NB4 (cell line): ENCODE data around the gene RIPK3.

Experiments
- DNase-seq: peaks from one replicate; pipeline ENCODE4 v3.0.0; 2010; ENCODE audit warnings: low read depth
- H3K4me3 ChIP-seq: one replicate; pipeline ENCODE4 v1.5.1; 2011; ENCODE audit warnings: mild to moderate bottlenecking, low read depth, low read length, moderate library complexity
- CTCF ChIP-seq: IDR thresholded peaks from one replicate; pipeline ENCODE4 v1.5.1; 2012; ENCODE audit warnings: low read depth, low read length
- MYC ChIP-seq: IDR thresholded peaks from 2 replicates; pipeline ENCODE4 v1.6.1; 2011; ENCODE audit warnings: low read depth, low read length
- POLR2A ChIP-seq: IDR thresholded peaks from 2 replicates; pipeline ENCODE4 v1.6.1; 2011; ENCODE audit warnings: mild to moderate bottlenecking; ENCODE audit not compliant: insufficient read length; ENCODE audit errors: extremely low read depth
- TF ChIP-seq, protein P1 (sequence below): IDR thresholded peaks from 2 replicates; pipeline ENCODE4 v1.6.1; 2011; ENCODE audit warnings: low read depth, low read length

RIPK3 gene

DNA sequence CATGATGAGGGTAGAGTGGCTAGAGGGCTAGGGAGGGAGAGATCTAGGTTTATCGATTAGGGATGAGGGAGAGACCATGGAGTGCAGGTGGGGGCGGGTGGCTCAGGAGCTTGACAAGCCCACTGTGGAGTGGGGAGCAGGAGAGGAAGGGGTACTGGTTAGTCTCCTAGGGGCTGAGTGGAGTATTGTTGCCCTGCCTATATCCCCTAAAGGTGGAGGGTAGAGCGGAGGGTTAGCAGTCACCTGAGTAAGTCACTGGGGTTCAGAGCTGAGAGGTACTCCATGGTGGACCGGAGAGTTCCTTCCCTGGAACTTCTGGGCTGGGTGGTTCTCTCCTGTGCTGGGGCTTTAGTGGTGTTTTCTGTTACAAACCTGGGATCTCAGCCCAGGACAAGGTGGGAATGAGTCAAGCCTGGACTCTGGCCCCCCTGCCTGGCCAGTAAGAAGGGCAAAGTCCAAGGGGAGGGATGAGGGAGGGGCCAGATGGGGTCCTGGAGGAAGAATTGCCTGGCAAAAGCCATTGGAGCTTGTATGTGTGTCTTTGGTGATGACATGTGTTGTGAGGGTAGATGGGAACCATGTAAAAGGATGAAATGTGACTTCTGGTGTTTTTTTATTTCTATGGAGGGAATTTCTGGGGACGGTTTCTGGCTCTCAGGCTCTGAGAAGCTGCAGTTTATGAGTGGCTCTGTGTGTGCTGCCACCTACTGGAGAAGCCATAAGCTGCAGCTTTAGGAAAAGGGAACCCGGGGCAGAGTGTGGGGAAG, 32.0 kb downstream of the RIPK3 start, which contains the start of gene CIDEB:
Gene CIDEB (minus strand): TSS at position 403 of the 767 bp plus-strand sequence. CDS start 119 bp downstream, at position 284.
- H3K4me3 ChIP-seq: no peak within 1 kb of the TSS
- peak; percentile 73 for DNase-seq
- TF ChIP-seq, protein P1, sequence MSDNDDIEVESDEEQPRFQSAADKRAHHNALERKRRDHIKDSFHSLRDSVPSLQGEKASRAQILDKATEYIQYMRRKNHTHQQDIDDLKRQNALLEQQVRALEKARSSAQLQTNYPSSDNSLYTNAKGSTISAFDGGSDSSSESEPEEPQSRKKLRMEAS: no peak
- peak; percentile 94 for TF ChIP-seq CTCF
- no peak for TF ChIP-seq MYC
- TF ChIP-seq POLR2A: no peak

DNA sequence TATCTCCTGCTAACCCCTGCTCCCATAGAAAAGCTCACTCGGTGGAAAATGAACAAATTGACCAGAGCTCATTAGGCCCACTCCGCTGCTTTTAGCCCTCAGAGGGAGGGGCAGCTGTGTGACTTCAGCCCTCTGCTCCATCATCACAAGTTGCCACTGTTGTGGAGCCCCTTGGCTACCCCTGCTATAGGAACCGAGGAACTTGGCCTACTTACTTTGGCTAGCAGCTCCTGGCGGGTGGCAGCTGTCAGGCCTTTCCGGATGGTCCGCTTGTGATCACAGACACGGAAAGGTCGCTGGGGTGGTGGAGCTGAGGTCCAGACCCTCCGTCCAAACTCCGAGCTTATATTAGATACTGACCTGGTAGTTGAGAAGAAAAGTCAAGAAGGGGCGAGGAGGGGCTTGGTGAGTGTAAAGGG, 32.6 kb downstream of the RIPK3 start:
- no peak for TF ChIP-seq POLR2A
- no peak for TF ChIP-seq CTCF
- no peak for TF ChIP-seq MYC
- TF ChIP-seq, protein P1: no peak
- no peak for DNase-seq
- H3K4me3 ChIP-seq: no peak overlapping the region

- TF ChIP-seq, protein P1: no peak
- TF ChIP-seq MYC (no peak), POLR2A (no peak), CTCF (no peak)
- no peak overlapping the region for H3K4me3 ChIP-seq
- DNase-seq: no peak
Observed at GRCh38 chr14:24304019-24304387, 35.8 kb downstream of the RIPK3 start.

GRCh38 chr14:24300326-24300980, 39.3 kb downstream of the RIPK3 start:
- DNase-seq: no peak
- TF ChIP-seq POLR2A (no peak), CTCF (no peak)
- H3K4me3 ChIP-seq: peak overlapping the region; percentile 98

DNA sequence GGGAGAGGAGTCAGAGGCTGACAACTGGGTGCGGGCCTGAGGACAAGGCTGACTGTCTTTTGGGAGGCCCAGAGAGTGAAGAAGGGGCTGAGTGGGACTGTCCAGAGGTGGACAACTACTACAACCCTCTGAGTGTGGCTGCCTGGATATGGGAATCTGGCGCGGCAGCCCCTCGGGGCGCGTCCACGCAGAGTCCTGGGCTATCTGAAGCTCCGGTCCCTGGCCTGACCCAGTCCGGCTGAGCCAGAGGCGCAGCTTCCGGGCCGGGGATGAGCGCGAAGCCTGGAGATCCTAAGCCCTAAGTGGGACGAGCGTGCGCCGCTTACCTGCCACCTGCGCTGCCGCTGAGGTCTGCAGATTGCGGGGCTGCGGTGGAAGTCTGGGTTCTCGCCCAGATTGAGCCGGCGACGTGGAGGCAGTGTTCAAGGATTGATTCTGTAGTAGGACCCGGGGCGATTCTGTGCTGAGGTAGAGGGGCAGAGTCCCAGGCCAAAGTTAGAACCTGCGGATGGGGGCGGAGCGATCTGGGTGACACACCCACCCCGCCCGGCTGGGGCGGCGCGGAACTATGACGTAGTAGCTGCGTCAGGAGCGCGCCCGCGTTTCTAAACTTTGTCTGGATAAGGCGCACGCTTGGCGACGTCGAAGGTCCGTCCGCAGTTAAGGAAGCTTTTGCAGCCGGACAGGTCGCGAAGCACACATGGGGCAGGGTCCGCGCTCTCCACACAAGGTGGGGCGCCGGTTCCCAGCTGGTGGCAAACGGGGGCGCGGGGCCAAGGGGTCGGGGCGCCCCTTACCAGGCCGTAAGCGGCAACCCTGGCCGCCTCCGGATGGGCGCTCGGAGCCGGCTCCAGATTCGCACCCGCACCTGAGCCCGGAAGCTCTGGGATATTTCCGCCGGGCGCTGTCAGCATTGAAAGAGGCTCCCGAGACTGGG, 40.3 kb downstream of the RIPK3 start, which contains the start of the genes DHRS1 and NOP9:
Gene DHRS1 (minus strand): TSS at position 526 of the 937 bp plus-strand sequence. CDS start 674 bp downstream, outside the sequence.
Gene NOP9 (plus strand): TSS at position 596 of the 937 bp plus-strand sequence. CDS start 105 bp downstream, at position 701.
- H3K4me3 ChIP-seq: peak within 1 kb of the TSS; percentile 98
- peak; percentile 92 for DNase-seq
- TF ChIP-seq, protein P1: peak; percentile 87
- peak; percentile 83 for TF ChIP-seq MYC
- peak; percentile 73 for TF ChIP-seq POLR2A
- TF ChIP-seq CTCF: no peak
